Body of pancreas (tissue), 4 donors: ENCODE measurements around the gene CFAP161.

ENCODE experiments used
- CTCF ChIP-seq, 7 experiments: fragments of 450-650 bp in 4 of 7; fragments of 200-600 bp in 3 of 7; sonication (generic) in 3 of 7; IDR thresholded peaks; one replicate each; pipeline ENCODE4 v1.5.1; 2016 to 2019; ENCODE audit warnings: antibody characterized with exemption in 7 of 7
- POLR2A ChIP-seq, 3 donors: fragments of 450-650 bp; IDR thresholded peaks; one replicate each; pipeline ENCODE4 v1.6.1; 2016; ENCODE audit warnings: antibody characterized with exemption in 3 of 3, mild to moderate bottlenecking in 2 of 3

- TF ChIP-seq POLR2A (IDR thresholded peaks at IDR 0.05) (no peak), CTCF (IDR thresholded peaks at IDR 0.05) (no peak)
Measured at GRCh38 chr15:81185631-81186295, 51.7 kb downstream of the CFAP161 start.
